Measurements from ENCODE around the gene USP3.

Gene USP3

DNA sequence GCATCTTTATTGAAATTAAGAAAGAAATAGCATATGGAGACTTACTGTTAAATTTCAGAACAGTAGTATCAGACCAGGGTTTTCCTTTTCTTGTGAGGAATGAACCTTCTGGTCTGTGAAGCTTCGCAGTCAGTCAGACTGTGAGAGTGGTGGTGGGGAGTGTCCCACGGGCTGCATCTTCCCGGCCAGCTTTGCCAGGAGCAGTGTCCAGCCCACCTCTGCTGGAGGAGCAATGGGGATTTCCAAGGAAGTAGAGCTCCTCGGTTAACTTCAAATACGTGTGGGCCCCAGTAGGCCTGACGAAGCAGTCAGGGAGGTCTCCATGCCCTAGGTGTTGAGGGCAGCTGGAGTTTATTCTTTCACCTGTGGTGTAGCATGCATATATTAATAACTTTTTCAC is 51.9 kb downstream of the USP3 start:
- Histone ChIP-seq H3K9me3 (ENCODE audit: control insufficient read depth in 5 of 5, low read length in 5 of 5) (no peaks in the 10 kb centered on the region), H3K9ac (ENCODE audit: low read length in 5 of 5) (no peak overlapping the region), H3K36me3 (ENCODE audit: control insufficient read depth in 5 of 5, insufficient read depth in 5 of 5, low read length in 5 of 5) (peaks cover 8 to 28% (median 17%) of the 10 kb centered on the region in 5 donors), H3K27me3 (ENCODE audit: control insufficient read depth in 5 of 5, insufficient read depth in 4 of 5, low read length in 5 of 5) (no peaks in the 10 kb centered on the region), H3K4me1 (ENCODE audit: control insufficient read depth in 5 of 5, insufficient read depth in 5 of 5, low read length in 5 of 5) (peaks cover 2 to 36% (median 22%) of the 10 kb centered on the region in 5 donors), H3K27ac (ENCODE audit: low read depth, low read length) (no peak overlapping the region), H3K4me3 (ENCODE audit: low read depth in 1 of 5, low read length in 5 of 5) (no peak overlapping the region)

DNA sequence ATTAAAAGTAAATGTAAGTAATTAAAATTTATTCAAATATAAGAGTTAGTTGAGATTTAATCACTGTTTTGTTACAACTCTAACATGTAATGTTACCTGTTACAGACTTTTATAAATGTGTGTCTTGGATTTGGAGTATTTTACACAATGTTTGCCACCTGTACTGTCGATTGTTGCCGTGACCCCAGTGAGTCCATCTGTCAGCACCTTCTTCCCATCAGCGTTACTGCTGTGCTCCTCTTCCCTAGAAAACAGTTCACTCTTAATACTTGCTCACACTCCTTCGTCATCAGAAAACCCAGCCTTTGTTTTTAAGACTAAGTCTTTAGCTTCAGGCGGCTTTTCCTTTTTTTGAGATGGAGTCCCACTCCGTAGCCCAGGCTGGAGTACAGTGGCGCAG is 52.3 kb downstream of the USP3 start:
- H3K27ac ChIP-seq (ENCODE audit: low read depth, low read length), result no peak overlapping the region
- H3K27me3 ChIP-seq (ENCODE audit: control insufficient read depth in 5 of 5, insufficient read depth in 4 of 5, low read length in 5 of 5), result no peaks in the 10 kb centered on the region
- H3K9me3 ChIP-seq (ENCODE audit: control insufficient read depth in 5 of 5, low read length in 5 of 5), result no peaks in the 10 kb centered on the region
- no peak overlapping the region for H3K9ac ChIP-seq (ENCODE audit: low read length in 5 of 5)
- H3K4me3 ChIP-seq (ENCODE audit: low read depth in 1 of 5, low read length in 5 of 5), result no peak overlapping the region
- H3K4me1 ChIP-seq (ENCODE audit: control insufficient read depth in 5 of 5, insufficient read depth in 5 of 5, low read length in 5 of 5), result peaks cover 2 to 34% (median 22%) of the 10 kb centered on the region in 5 donors
- peaks cover 8 to 33% (median 22%) of the 10 kb centered on the region in 5 donors for H3K36me3 ChIP-seq (ENCODE audit: control insufficient read depth in 5 of 5, insufficient read depth in 5 of 5, low read length in 5 of 5)

DNA sequence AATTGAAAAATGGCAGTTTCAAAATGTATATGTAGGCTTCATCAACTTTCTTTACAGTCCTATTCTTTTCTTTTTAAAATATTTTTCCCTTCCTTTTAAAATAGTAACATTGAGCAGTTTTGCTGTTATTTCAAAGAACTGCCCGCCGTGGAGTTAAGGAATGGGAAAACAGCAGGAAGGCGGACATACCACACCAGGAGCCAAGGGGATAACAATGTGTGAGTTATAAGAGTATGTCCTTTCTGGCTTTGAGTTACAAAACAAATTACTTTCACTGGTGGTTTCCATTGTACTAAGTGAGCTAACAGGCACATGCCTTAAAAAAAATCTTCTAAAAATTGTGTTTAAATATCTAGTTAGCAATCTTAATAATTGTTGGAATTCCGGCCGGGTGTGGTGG is 55.4 kb downstream of the USP3 start:
- Histone ChIP-seq H3K9ac (ENCODE audit: low read length in 5 of 5) (no peak overlapping the region), H3K9me3 (ENCODE audit: control insufficient read depth in 5 of 5, low read length in 5 of 5) (no peaks in the 10 kb centered on the region), H3K4me3 (ENCODE audit: low read depth in 1 of 5, low read length in 5 of 5) (no peak overlapping the region), H3K4me1 (ENCODE audit: control insufficient read depth in 5 of 5, insufficient read depth in 5 of 5, low read length in 5 of 5) (peaks cover 2 to 12% (median 10%) of the 10 kb centered on the region in 5 donors), H3K36me3 (ENCODE audit: control insufficient read depth in 5 of 5, insufficient read depth in 5 of 5, low read length in 5 of 5) (peaks cover 22 to 60% (median 40%) of the 10 kb centered on the region in 5 donors), H3K27ac (ENCODE audit: low read depth, low read length) (no peak overlapping the region), H3K27me3 (ENCODE audit: control insufficient read depth in 5 of 5, insufficient read depth in 4 of 5, low read length in 5 of 5) (no peaks in the 10 kb centered on the region)

DNA sequence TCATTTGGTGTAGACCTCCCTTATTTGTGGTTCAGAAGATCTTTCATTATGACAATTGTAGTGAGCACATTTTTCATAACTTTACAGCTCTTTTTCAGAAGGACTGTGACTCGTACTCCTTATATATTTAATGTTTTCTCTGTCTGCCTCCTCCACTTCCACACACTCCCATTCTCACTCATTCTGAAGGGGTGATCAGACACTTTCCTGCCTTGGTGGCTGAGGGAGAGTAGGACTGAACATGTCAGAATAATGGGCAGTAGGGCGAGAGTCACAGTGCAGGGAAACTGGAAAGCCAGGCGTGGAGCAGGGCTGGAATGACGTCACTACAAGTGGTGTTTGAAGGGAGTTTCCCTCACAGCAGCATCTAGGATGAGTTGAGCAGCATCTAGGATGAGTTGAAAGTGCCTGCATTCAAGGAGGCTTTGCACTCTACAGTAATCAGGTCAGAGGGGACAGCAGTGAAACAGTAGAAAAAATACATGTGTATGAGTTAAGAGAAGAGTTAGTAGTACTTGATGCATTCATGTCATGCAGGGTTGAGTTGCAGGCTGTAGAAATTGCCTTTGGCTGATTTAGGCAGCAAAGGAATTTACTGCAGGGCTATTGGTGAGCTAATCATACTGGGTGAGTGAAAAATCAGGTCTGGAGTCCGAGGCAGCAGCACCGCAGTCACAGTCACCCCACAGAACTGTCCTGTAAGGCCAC is 56.5 kb downstream of the USP3 start:
- Histone ChIP-seq H3K9ac (ENCODE audit: low read length in 5 of 5) (peak overlapping the region in 2 of 5 donors; percentile 32 to 53), H3K4me3 (ENCODE audit: low read depth in 1 of 5, low read length in 5 of 5) (no peak overlapping the region), H3K4me1 (ENCODE audit: control insufficient read depth in 5 of 5, insufficient read depth in 5 of 5, low read length in 5 of 5) (peaks cover 2 to 12% (median 10%) of the 10 kb centered on the region in 5 donors), H3K27me3 (ENCODE audit: control insufficient read depth in 5 of 5, insufficient read depth in 4 of 5, low read length in 5 of 5) (no peaks in the 10 kb centered on the region), H3K9me3 (ENCODE audit: control insufficient read depth in 5 of 5, low read length in 5 of 5) (no peaks in the 10 kb centered on the region), H3K36me3 (ENCODE audit: control insufficient read depth in 5 of 5, insufficient read depth in 5 of 5, low read length in 5 of 5) (peaks cover 27 to 71% (median 49%) of the 10 kb centered on the region in 5 donors), H3K27ac (ENCODE audit: low read depth, low read length) (peak overlapping the region; percentile 62)

DNA sequence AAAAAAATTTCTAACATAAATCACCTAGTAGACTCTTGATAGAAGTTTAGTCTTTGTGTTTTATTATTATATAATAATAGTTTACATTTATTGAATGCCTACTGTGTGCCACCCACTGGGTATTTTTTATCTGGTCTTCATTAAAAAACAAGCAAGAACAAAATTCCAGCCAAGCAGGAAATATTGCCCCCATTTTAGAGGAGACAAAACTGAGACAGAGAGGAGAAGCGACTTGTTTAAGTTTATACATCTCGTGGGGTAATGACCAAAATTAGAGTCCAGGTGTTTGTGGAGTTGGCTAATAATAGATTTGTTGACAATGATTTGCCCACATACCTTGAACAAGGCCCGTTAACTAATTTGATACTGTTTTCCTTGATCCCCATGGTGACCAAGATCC is 59.7 kb downstream of the USP3 start:
- no peaks in the 10 kb centered on the region for H3K27me3 ChIP-seq (ENCODE audit: control insufficient read depth in 5 of 5, insufficient read depth in 4 of 5, low read length in 5 of 5)
- peaks cover 28 to 71% (median 39%) of the 10 kb centered on the region in 5 donors for H3K36me3 ChIP-seq (ENCODE audit: control insufficient read depth in 5 of 5, insufficient read depth in 5 of 5, low read length in 5 of 5)
- H3K4me1 ChIP-seq (ENCODE audit: control insufficient read depth in 5 of 5, insufficient read depth in 5 of 5, low read length in 5 of 5), result peaks cover 2 to 9% (median 3%) of the 10 kb centered on the region in 5 donors
- no peak overlapping the region for H3K4me3 ChIP-seq (ENCODE audit: low read depth in 1 of 5, low read length in 5 of 5)
- no peak overlapping the region for H3K9ac ChIP-seq (ENCODE audit: low read length in 5 of 5)
- H3K9me3 ChIP-seq (ENCODE audit: control insufficient read depth in 5 of 5, low read length in 5 of 5), result no peaks in the 10 kb centered on the region
- no peak overlapping the region for H3K27ac ChIP-seq (ENCODE audit: low read depth, low read length)

DNA sequence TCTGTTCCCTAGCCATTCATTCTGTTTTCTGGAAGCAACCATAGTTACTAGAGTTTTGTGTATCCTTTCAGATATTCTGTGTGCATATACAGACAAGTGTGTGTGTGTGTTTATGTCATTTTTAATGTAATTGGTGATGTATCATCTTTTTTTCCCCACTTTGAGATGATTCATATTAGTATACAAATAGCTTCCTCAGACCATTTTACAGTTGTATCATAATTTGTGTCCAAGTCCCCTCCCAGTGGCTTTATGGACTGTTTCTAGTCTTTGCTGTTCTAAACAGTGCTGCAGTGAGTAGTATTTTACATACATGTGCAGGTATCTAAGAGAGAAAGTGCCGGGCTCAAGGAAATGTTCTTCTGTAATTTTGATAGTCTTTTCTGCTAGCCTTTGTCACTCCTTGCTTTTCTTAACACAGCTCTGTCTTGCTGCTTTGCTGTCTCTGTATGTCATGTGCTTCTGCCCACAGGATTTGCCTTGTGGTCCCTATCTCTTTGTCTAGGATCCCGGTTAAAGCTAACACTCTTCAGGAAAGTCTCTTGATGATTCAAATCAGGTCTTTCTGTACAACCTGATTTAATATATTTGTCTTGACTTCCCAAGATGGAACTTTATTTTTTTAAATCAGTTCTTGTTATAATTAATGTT is 61.3 kb downstream of the USP3 start:
- Histone ChIP-seq H3K36me3 (ENCODE audit: control insufficient read depth in 5 of 5, insufficient read depth in 5 of 5, low read length in 5 of 5) (peaks cover 29 to 76% (median 42%) of the 10 kb centered on the region in 5 donors), H3K4me3 (ENCODE audit: low read depth in 1 of 5, low read length in 5 of 5) (no peak overlapping the region), H3K9ac (ENCODE audit: low read length in 5 of 5) (no peak overlapping the region), H3K27ac (ENCODE audit: low read depth, low read length) (peak overlapping the region; percentile 3), H3K27me3 (ENCODE audit: control insufficient read depth in 5 of 5, insufficient read depth in 4 of 5, low read length in 5 of 5) (no peaks in the 10 kb centered on the region), H3K9me3 (ENCODE audit: control insufficient read depth in 5 of 5, low read length in 5 of 5) (no peaks in the 10 kb centered on the region), H3K4me1 (ENCODE audit: control insufficient read depth in 5 of 5, insufficient read depth in 5 of 5, low read length in 5 of 5) (peaks cover under 1 to 6% (median 2%) of the 10 kb centered on the region in 5 donors)

DNA sequence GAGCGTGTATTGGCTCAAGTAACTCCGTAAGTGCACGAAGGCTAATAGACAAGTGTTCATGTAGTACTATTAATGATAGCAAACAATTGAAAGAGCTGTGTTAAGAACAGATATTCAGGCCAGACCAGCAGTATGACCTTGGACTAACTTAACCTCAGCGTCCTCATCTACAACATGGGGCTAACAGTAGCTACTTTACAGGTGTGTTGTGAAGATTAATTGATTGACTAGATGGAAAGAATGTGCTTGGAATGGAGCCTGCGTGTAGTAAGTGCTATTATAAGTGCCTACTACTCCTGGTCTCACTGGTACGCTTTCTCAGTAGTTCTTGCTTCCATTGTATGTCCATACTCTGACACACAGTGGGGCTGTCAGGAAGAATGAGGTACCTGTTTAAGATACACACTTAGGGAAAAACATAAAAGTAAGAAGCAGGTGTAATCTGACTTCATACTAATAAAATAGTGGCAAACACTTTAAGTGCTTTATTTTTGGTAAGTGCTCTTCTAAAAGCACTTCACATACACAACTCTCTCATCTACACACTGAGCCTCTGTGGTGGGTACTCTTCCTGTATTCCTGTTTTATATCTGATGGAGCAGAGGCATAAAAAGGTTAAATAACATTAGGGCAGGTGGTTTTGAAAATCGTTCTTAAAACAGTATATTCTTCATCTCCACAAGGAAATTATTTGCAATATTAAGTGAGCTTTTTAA is 68.5 kb downstream of the USP3 start:
- peaks cover 29 to 67% (median 55%) of the 10 kb centered on the region in 5 donors for H3K36me3 ChIP-seq (ENCODE audit: control insufficient read depth in 5 of 5, insufficient read depth in 5 of 5, low read length in 5 of 5)
- no peaks in the 10 kb centered on the region for H3K4me1 ChIP-seq (ENCODE audit: control insufficient read depth in 5 of 5, insufficient read depth in 5 of 5, low read length in 5 of 5)
- H3K4me3 ChIP-seq (ENCODE audit: low read depth in 1 of 5, low read length in 5 of 5), result no peak overlapping the region
- no peak overlapping the region for H3K9ac ChIP-seq (ENCODE audit: low read length in 5 of 5)
- H3K27me3 ChIP-seq (ENCODE audit: control insufficient read depth in 5 of 5, insufficient read depth in 4 of 5, low read length in 5 of 5), result no peaks in the 10 kb centered on the region
- H3K27ac ChIP-seq (ENCODE audit: low read depth, low read length), result no peak overlapping the region
- H3K9me3 ChIP-seq (ENCODE audit: control insufficient read depth in 5 of 5, low read length in 5 of 5), result no peaks in the 10 kb centered on the region

DNA sequence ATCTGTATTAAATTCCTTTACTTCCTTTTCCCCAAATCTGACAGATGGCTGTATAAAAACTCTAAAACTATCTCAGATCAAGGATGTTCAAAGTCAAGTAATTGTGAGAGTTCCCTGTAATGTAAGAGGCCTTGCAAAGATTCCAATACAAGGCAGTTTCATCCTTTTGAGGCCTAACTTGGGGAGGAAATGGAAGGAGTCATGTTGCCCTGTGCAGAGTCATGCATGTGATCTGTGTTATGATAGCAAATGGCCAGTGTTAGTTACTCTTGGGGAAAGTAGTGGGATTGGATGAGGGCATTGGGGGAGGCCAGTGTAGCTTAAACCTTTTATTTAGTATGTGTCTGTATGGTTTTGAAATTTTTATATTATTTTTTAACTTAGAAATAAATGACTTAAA is 69.1 kb downstream of the USP3 start:
- H3K27ac ChIP-seq (ENCODE audit: low read depth, low read length), result no peak overlapping the region
- no peaks in the 10 kb centered on the region for H3K27me3 ChIP-seq (ENCODE audit: control insufficient read depth in 5 of 5, insufficient read depth in 4 of 5, low read length in 5 of 5)
- H3K4me1 ChIP-seq (ENCODE audit: control insufficient read depth in 5 of 5, insufficient read depth in 5 of 5, low read length in 5 of 5), result no peaks in the 10 kb centered on the region
- H3K36me3 ChIP-seq (ENCODE audit: control insufficient read depth in 5 of 5, insufficient read depth in 5 of 5, low read length in 5 of 5), result peaks cover 29 to 64% (median 52%) of the 10 kb centered on the region in 5 donors
- no peaks in the 10 kb centered on the region for H3K9me3 ChIP-seq (ENCODE audit: control insufficient read depth in 5 of 5, low read length in 5 of 5)
- H3K4me3 ChIP-seq (ENCODE audit: low read depth in 1 of 5, low read length in 5 of 5), result no peak overlapping the region
- no peak overlapping the region for H3K9ac ChIP-seq (ENCODE audit: low read length in 5 of 5)

DNA sequence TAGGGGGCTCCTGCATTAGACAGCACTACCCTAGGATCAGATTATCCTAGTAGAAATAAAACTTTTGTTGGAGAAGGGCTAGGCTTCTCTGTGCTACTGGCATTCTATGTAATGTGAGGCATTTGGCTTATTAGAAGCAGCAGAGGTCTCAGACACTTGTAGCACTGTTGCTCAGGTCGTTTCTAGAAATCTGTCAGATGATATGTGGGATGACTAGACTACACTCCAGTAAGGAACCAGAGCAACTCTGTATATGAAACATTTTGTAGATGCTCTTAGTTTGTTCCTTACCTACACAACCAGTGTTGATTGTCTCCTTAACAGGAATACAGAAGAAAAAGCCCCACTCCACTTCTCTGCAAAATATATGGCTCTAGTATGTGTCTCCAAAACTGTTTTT is 70.9 kb downstream of the USP3 start:
- H3K9ac ChIP-seq (ENCODE audit: low read length in 5 of 5), result no peak overlapping the region
- no peaks in the 10 kb centered on the region for H3K27me3 ChIP-seq (ENCODE audit: control insufficient read depth in 5 of 5, insufficient read depth in 4 of 5, low read length in 5 of 5)
- H3K36me3 ChIP-seq (ENCODE audit: control insufficient read depth in 5 of 5, insufficient read depth in 5 of 5, low read length in 5 of 5), result peaks cover 27 to 62% (median 49%) of the 10 kb centered on the region in 5 donors
- no peak overlapping the region for H3K27ac ChIP-seq (ENCODE audit: low read depth, low read length)
- no peaks in the 10 kb centered on the region for H3K4me1 ChIP-seq (ENCODE audit: control insufficient read depth in 5 of 5, insufficient read depth in 5 of 5, low read length in 5 of 5)
- H3K4me3 ChIP-seq (ENCODE audit: low read depth in 1 of 5, low read length in 5 of 5), result no peak overlapping the region
- H3K9me3 ChIP-seq (ENCODE audit: control insufficient read depth in 5 of 5, low read length in 5 of 5), result no peaks in the 10 kb centered on the region

DNA sequence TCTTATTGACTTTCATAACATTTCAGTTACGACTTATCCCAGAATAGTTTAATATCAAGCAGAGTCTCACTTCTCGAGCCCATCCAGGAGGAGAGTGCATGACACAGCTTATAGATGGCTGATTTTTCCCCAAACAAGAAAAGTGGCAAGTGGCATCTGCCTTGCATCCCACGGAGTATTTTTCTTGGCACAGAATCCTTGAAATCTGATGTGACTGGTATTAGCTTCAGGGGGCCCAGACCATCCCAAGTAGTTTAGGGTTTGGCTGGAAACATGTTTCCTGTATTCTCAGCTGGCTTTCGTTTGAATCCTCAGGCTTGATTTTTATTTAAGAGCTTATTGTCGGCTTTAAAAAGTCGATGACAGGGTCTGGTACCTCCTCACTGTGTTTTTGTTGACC is 72.0 kb downstream of the USP3 start:
- H3K36me3 ChIP-seq (ENCODE audit: control insufficient read depth in 5 of 5, insufficient read depth in 5 of 5, low read length in 5 of 5), result peaks cover 24 to 52% (median 44%) of the 10 kb centered on the region in 5 donors
- no peak overlapping the region for H3K4me3 ChIP-seq (ENCODE audit: low read depth in 1 of 5, low read length in 5 of 5)
- H3K27me3 ChIP-seq (ENCODE audit: control insufficient read depth in 5 of 5, insufficient read depth in 4 of 5, low read length in 5 of 5), result no peaks in the 10 kb centered on the region
- H3K9me3 ChIP-seq (ENCODE audit: control insufficient read depth in 5 of 5, low read length in 5 of 5), result no peaks in the 10 kb centered on the region
- no peak overlapping the region for H3K9ac ChIP-seq (ENCODE audit: low read length in 5 of 5)
- no peak overlapping the region for H3K27ac ChIP-seq (ENCODE audit: low read depth, low read length)
- no peaks in the 10 kb centered on the region for H3K4me1 ChIP-seq (ENCODE audit: control insufficient read depth in 5 of 5, insufficient read depth in 5 of 5, low read length in 5 of 5)

Measured in subcutaneous abdominal adipose tissue (tissue), 5 donors.